ENCODE data around the gene HELZ.

DNA sequence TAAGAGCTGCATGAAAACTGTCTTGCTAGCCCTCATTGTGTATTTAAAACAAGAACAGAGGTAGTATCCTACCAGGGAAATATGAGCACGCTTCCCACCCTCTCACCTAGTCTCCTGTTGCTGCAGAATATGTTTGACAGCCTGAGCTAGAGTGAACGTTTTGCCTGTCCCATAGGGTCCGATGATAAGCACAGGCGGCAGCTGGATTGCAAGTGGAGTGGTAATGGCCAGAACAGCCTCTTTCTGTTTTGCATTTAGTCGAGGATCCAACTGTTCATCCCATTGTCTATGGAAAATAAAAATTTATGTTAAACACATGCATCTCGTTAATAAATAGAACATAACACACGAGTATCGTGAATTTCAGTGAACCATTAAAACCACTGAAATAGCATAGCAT is 84.2 kb downstream of the HELZ start:
- no peak for TF ChIP-seq POLR2A (IDR thresholded peaks at IDR 0.05; ENCODE audit: low read depth, low read length)
- TF ChIP-seq, protein P1, sequence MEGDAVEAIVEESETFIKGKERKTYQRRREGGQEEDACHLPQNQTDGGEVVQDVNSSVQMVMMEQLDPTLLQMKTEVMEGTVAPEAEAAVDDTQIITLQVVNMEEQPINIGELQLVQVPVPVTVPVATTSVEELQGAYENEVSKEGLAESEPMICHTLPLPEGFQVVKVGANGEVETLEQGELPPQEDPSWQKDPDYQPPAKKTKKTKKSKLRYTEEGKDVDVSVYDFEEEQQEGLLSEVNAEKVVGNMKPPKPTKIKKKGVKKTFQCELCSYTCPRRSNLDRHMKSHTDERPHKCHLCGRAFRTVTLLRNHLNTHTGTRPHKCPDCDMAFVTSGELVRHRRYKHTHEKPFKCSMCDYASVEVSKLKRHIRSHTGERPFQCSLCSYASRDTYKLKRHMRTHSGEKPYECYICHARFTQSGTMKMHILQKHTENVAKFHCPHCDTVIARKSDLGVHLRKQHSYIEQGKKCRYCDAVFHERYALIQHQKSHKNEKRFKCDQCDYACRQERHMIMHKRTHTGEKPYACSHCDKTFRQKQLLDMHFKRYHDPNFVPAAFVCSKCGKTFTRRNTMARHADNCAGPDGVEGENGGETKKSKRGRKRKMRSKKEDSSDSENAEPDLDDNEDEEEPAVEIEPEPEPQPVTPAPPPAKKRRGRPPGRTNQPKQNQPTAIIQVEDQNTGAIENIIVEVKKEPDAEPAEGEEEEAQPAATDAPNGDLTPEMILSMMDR (IDR thresholded peaks at IDR 0.05; ENCODE audit: extremely low read depth in 1 of 2, insufficient read depth in 1 of 2, low read depth in 1 of 2, low read length in 2 of 2), result no peak
